Measurements from ENCODE around the gene EFNB2.

EFNB2 gene

GRCh38 chr13:106524108-106524507, 11.4 kb downstream of the EFNB2 start:
- no peak for DNase-seq

DNA sequence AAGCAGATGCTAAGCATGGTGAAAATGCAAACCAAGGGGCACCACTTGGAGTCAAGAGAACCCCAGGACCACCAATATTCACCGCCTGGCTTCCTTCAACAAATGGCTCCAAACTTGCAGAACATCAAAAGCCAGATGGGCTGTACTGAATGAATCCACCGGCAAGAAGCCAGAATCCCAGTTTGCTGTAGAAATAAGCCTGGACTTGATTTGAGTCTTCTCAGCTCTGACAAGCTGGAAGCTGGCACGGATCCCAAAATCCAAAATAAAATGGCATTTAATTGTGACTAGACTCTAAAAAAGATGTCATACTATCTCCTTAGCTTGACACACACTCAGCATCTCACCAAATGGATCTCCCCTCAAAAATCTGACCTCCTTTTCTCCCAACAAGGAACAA, 11.9 kb downstream of the EFNB2 start:
- no peak for DNase-seq

- DNase-seq, result no peak
Measured at GRCh38 chr13:106522898-106523525, 12.4 kb downstream of the EFNB2 start.

DNA sequence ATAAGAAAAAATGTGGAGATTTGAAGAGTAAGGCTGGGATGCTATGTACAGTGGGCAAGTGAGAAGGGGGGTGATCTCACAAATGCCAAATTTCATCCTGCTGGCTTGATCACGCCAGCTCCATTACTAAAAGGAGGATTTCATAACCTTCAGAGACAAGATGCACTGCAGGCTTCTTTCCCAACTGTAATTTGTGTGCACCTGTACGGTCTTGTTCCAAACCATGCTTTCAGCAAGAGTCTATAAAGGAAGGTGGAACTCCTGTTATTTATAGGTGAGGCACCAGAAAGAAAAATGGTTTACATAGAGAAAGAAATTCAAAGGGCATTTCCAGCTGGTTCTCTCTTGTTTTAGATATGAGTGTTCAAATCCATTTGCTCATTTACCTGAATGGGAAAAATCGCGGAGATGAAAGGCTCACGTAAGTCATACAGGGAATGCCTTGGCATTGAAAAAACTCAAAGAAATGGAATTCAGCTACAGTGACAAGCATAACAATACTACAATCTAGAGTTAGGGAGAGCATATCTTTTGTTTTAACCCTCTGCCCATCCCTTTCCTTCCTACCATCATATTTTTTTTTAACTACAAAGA, 13.3 kb downstream of the EFNB2 start:
- DNase-seq, result no peak

- no peak for DNase-seq
Measured at GRCh38 chr13:106521095-106521799, 14.2 kb downstream of the EFNB2 start.

DNA sequence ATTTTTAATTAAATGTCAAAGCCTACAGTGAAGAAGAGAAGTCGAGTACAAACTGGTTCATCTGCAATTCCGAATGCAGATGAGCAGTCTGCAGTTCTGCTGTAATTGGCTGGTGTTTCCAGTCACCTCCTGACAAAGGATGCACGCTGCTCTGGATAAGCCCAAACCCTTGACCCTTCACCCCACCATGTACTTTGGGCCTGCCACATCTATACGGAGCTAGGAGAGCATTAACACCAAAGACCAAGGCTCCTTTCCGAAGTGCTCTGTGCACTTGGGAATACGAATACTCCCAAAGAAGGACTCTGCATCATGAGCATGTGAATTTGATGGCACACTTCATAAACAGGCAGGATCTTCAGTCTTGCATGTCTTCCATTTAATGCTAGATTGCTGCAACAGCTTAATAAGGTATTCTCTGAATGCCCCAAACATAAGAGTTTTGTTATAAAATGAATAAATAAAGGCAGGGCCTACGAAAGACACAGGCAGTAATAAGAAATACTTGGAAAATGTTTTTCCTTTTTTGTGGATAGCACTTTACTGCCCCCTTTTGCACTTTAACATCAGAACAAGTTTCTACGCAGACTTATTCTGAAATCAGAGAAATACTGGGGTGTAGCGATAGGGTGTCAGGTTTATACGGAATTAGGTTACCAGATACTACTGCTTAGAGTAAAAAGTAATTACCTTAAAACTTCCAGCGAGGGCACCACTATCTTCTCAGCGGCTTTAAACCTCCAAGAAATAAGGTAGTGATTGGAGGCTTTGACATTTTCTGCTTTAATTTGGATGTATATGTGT, 15.0 kb downstream of the EFNB2 start:
- no peak for DNase-seq

DNA sequence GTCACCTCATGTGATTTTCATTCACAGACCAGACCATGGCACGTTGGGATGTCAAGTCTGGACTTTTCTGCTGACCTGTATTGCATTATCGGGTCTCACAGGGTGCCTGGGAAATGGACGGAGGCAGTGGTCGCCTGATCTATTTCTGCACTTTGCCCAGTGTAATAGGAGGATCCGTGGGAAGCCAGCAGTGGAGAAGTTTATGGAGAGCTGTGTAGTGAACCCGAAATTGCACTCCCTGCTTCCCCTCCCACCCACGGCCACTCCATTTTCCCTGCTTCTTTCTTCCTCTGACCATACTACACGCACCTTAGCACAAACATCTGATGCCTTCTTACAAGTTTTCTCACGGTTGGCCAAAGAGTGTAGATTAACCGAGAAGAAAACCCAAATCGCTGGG, 16.9 kb downstream of the EFNB2 start:
- no peak for DNase-seq

DNA sequence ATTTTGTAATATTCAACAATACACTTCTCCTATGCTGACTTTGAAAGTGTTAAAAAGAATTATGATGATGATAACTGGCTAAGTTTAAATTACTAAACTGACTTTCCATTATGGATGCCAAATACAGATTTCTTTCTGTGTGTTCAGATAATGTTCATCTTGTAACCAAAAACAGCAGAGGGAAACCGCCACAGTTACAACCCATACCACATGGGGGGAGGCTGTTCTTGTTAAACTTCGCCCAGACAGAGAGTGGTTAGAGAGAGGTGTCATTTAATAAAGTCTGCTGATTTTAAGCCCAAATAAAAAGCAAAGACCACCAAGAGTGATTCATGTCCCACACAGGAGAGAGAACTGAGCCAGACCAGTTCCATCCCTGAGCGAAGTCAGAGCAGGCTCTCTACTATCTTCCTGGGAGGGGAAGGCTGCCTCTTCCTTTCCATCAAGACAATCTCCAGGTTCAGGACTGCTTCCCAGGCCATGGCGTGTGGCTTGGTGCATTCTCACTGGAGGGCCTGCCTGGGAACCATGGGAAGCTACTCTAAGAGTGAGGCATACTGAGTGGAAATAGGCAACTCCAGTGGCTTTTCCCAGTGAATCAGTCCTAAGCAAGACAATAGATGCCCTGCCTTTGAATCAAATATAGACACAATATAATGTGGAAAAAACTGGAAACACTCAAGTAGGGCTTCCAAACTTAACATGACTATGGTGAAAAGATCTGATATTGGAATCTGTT, 18.2 kb downstream of the EFNB2 start:
- DNase-seq, result no peak

DNA sequence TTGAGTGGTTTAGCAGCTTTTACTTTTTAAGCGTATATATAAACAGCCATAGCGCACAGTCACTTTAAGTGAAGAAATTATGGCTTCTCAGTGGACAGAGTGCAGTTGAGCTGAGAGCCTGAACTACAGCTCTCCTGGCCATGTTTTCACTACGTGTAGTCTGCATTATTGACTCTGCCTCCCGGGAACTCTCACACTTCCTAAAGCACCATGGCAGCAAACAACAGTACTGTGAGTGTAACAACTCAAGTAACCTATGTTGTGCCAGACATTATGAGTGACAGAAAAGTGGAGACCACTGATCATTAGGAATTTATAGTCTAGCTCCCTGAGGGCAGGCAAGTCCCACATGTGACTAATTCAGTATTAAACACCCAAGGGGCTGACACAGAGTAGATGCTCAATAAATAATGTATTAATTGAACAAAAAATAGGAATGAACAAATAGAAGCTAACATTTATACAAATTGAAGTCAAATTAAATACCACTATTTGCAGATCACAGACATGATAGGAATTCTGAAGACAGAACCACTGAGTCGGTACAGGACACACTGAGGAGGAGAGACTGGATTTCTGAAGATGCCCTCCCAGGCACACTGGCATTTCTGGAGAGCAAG, 19.7 kb downstream of the EFNB2 start:
- DNase-seq, result no peak

DNA sequence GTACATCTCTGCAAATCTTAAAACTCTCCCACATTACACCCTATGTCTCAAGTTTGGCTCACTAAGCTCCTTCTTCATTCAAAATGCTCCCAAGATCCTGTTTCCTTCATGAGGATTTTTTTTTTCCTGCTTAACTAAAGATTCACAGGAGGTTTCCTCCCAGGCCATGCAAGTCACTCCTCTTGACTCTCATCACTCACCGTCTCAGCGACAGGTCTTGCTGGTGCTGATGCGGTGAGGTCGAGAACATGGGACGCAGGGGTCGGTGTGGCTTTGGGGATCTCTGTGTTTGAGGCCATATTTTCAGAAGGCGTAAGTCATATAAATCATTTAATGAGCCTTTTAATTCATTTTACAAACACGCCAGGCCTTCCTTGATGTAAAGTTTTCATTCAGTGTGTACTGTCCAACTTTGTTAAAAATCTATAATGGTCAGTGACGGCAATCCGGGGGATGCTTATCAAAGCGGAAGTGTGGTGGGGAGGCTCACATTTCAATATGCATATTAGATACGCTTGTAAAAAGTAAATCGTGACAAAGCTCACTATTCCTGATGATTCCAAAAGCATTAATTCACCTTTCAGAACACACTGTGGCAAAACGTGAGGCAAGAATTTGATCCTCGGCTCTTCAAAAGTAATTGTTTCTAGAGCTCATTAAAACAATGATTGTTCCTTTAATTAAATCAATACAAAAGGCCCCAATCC, 20.4 kb downstream of the EFNB2 start:
- no peak for DNase-seq

- no peak for DNase-seq
Measured at GRCh38 chr13:106513025-106513983, 22.2 kb downstream of the EFNB2 start.

GRCh38 chr13:106507560-106508274, 27.7 kb downstream of the EFNB2 start:
- DNase-seq, result no peak

GRCh38 chr13:106506286-106506685, 29.2 kb downstream of the EFNB2 start:
- DNase-seq, result no peak

DNA sequence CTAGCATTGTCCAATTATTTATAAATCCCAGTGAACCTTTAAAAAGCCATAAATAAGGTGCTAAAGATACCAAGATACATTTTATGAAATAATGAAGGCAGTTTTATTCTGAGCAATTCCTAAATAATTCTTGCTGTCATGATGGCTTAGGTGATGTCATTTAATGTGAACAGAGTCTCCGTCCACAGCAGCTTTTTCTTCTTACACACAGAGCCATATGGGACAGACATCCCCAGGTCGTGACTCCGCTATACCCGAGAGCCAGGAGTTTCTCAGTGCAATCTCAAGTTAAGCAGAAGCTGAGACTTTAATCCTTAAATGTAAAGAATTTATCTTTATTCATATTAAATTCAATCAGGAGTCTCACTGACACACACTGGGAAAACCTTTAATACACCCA, 29.7 kb downstream of the EFNB2 start:
- DNase-seq, result no peak

- DNase-seq, result no peak
Measured at GRCh38 chr13:106505295-106505694, 30.2 kb downstream of the EFNB2 start.

DNA sequence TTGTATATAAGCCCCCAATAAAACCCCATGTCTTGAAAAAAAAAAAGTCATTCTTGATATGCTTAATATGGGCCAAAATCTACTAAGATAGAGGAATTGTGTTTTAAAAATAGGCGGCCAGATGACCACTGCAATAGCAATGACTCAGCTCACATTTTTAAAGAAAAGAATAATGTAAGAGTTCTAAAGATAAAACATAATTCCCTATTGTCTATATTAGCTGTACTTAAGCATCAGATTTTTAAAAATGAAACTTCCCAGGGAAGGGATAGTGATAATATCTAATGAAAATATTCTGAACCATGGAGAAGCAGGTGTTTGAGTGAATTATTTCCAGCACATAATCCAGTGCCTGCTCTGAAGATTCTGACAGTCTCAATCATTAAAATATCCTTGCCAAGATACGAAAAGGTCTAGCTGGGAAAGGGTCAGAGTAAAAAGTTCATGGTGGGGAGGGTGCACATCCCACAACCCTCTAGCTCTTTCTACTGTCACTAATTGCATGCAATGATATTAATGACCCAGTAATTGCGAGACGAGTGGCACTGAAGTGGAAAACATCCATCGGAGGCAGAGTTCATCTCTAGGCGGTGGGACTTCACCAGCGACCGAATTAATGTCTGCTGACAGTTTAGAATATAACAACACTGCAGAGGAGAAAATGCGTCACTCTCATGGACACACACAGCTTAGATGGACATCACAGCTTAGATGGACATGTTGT, 31.6 kb downstream of the EFNB2 start:
- no peak for DNase-seq

DNA sequence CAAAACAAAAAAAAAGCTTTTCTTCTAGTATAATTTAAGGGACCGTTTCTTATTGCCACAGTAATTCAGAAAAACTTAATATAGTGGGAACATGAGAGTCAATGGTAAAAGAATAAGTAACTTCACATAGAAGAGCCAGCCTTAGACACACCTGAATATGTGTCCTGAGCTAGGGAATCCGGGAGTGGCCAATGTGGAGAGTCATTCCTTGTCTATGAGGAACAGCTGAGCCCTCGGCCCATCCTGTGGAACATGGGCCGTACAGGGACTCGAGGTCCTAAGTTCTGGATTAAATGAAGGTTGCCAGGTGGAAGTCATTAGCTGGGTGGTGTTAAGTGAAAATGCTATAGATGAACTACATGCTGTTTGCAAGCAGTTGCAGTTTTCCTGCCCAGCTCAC, 32.2 kb downstream of the EFNB2 start:
- no peak for DNase-seq

- no peak for DNase-seq
Measured at GRCh38 chr13:106500445-106500844, 35.0 kb downstream of the EFNB2 start.

- DNase-seq, result no peak
Measured at GRCh38 chr13:106499896-106500295, 35.6 kb downstream of the EFNB2 start.
